GM12878 (cell line): ENCODE measurements around the gene NEURL3. TPM values are rescaled to one million over a fixed set of nuclear protein-coding genes. Genes with fewer than 3 reads are reported as not detected.

ENCODE experiments used
- ATAC-seq: fragments of 200-7000 bp; cut with Tn5 transposase; 3 replicates; pipeline ENCODE4 v1.9.1; 2020; ENCODE audit warnings: mild to moderate bottlenecking, moderate library complexity
- BruUV-seq: library from RNA; stranded (reverse); fragments of 400-500 nt; replicated peaks from 2 replicates; lab custom pipeline; 2021; lab: Mats Ljungman, UMichigan
- CTCF ChIA-PET: fragments of 300-600 bp; sonication (Branson Sonifier 250); formaldehyde crosslinking; extraction: SDS; loops from one replicate; lab custom pipeline; 2021; ENCODE audit warnings: inconsistent platforms; lab: Yijun Ruan, JAX
- POLR2A ChIA-PET: fragments of 350-600 bp; formaldehyde crosslinking; extraction: SDS; loops from one replicate; lab custom pipeline; 2021; ENCODE audit warnings: inconsistent platforms; lab: Charles Lee
- RAD21 ChIA-PET: fragments of 300-600 bp; sonication (Branson Sonifier 250); formaldehyde crosslinking; loops from one replicate; lab custom pipeline; 2023; ENCODE audit warnings: antibody characterized with exemption; ENCODE audit not compliant: unreplicated experiment; lab: Charles Lee
- SMC1A ChIA-PET: fragments of 300-600 bp; sonication (Branson Sonifier 250); formaldehyde crosslinking; loops from one replicate; lab custom pipeline; 2023; ENCODE audit not compliant: unreplicated experiment, uncharacterized antibody; lab: Charles Lee
- DNase-seq: peaks from one replicate; pipeline ENCODE4 v3.0.0-alpha.2; 2011; ENCODE audit warnings: low read depth, low spot score
- FAIRE-seq: peaks from 3 replicates; lab custom pipeline; 2011; peaks lifted over from hg19 to GRCh38; lab: Jason Lieb, UNC
- H2AFZ ChIP-seq: 2 replicates; pipeline ENCODE4 v1.6.0; 2011; ENCODE audit warnings: low read depth, low read length, control low read depth; ENCODE audit not compliant: control insufficient read depth
- H3K27ac ChIP-seq: 2 replicates; pipeline ENCODE4 v1.5.1; 2011; ENCODE audit warnings: control low read depth; ENCODE audit not compliant: control insufficient read depth, insufficient read depth
- H3K27me3 ChIP-seq, 2 experiments: replicated peaks in 1 of 2; 2 replicates each; pipeline versions ENCODE4 v1.6.0 to v1.6.1; 2011; ENCODE audit warnings: low read length in 1 of 2; ENCODE audit not compliant: control insufficient read depth in 2 of 2, insufficient read depth in 2 of 2
- H3K36me3 ChIP-seq, 2 experiments: 2 replicates each; pipeline ENCODE4 v1.5.1; 2011; ENCODE audit warnings: low read length in 1 of 2; ENCODE audit not compliant: control insufficient read depth in 2 of 2, insufficient read depth in 2 of 2
- H3K4me1 ChIP-seq: 2 replicates; pipeline ENCODE4 v1.6.1; 2011; ENCODE audit warnings: mild to moderate bottlenecking, low read length, moderate library complexity, mixed read lengths; ENCODE audit not compliant: control insufficient read depth, insufficient read depth
- H3K4me2 ChIP-seq: 2 replicates; pipeline ENCODE4 v1.6.0; 2011; ENCODE audit warnings: control low read depth; ENCODE audit not compliant: control insufficient read depth, insufficient read depth
- H3K4me3 ChIP-seq: fragments of 200-600 bp; sonication (generic); 2 replicates; pipeline ENCODE4 v1.5.1; 2016
- H3K79me2 ChIP-seq: 2 replicates; pipeline ENCODE4 v1.6.0; 2011; ENCODE audit warnings: low read length; ENCODE audit not compliant: control insufficient read depth, insufficient read depth
- H3K9ac ChIP-seq: 2 replicates; pipeline ENCODE4 v1.8.0; 2011; ENCODE audit warnings: low read length, control low read depth, mixed read lengths; ENCODE audit not compliant: control insufficient read depth, insufficient read depth
- H3K9me3 ChIP-seq: replicated peaks from 3 replicates; pipeline ENCODE4 v1.5.1; 2011; ENCODE audit warnings: mild to moderate bottlenecking, low read length; ENCODE audit not compliant: control insufficient read depth, insufficient read depth
- H4K20me1 ChIP-seq: 2 replicates; pipeline ENCODE4 v1.6.0; 2011; ENCODE audit not compliant: control insufficient read depth, insufficient read depth
- BRCA1 ChIP-seq: IDR thresholded peaks from 2 replicates; pipeline ENCODE4 v1.6.1; 2011; ENCODE audit warnings: low read depth, low read length, improper control_type of control experiment
- CHD2 ChIP-seq: IDR thresholded peaks from 2 replicates; pipeline ENCODE4 v1.6.1; 2011; ENCODE audit warnings: low read depth, low read length, improper control_type of control experiment, borderline replicate concordance
- MEF2B ChIP-seq: fragments of 450-650 bp; IDR thresholded peaks from 2 replicates; pipeline ENCODE4 v1.6.1; 2018; ENCODE audit warnings: mild to moderate bottlenecking, moderate library complexity; ENCODE audit not compliant: partially characterized antibody, poor library complexity, severe bottlenecking
- MYC ChIP-seq: IDR thresholded peaks from 2 replicates; pipeline ENCODE4 v1.6.1; 2011; ENCODE audit warnings: mild to moderate bottlenecking, low read length, moderate library complexity, inconsistent platforms; ENCODE audit not compliant: insufficient read depth, insufficient replicate concordance, insufficient read length, severe bottlenecking
- RB1 ChIP-seq: fragments of 450-650 bp; formaldehyde crosslinking; IDR thresholded peaks from 2 replicates; pipeline ENCODE4 v1.6.1; 2017; ENCODE audit warnings: mild to moderate bottlenecking, borderline replicate concordance
- SPI1 ChIP-seq: IDR thresholded peaks from 2 replicates; pipeline ENCODE4 v1.6.1; 2011; ENCODE audit warnings: low read depth, mild to moderate bottlenecking, low read length, moderate library complexity, borderline replicate concordance; ENCODE audit not compliant: insufficient read depth
- ZNF622 ChIP-seq: fragments of 450-650 bp; IDR thresholded peaks from 2 replicates; pipeline ENCODE4 v1.6.1; 2017; ENCODE audit warnings: mild to moderate bottlenecking, inconsistent platforms
- WGBS: methylation state at CpG from one replicate; pipeline ENCODE4 v1.1.6; 2016; ENCODE audit warnings: low lambda C conversion rate; ENCODE audit not compliant: insufficient replicate concordance, insufficient coverage; ENCODE audit errors: missing lambda C conversion rate; 5-methylcytosine and 5-hydroxymethylcytosine counted together
- in situ Hi-C: fragments of 300-500 bp; cut with MboI; formaldehyde crosslinking; loops from 9 replicates; pipeline ENCODE4 v1.14.3; 2018; ENCODE audit warnings: mixed read lengths
- intact Hi-C: fragments of 100-400 bp; cut with micrococcal nuclease; formaldehyde crosslinking; loops from one replicate; pipeline ENCODE4 v1.14.2; 2022; ENCODE audit not compliant: unreplicated experiment
- polyA plus RNA-seq, 11 experiments: library from polyadenylated mRNA; depleted of rRNA in 4 of 11; unstranded in 6 of 11; stranded (reverse) in 5 of 11; fragments of >200 nt; fragmentation: Nextera tagmentation in 4 of 11; fragmentation: Illumina TruSeq in 1 of 11; extraction: Ambion mirVana in 4 of 11; extraction: Trizol in 1 of 11; gene quantifications; 1 replicate in 1 of 11; 2 replicates in 10 of 11; pipeline versions ENCODE4 v1.2.1 to v1.2.3, GENCODE V29; 2011 to 2016; ENCODE audit warnings: inconsistent platforms in 2 of 11, missing spikeins in 2 of 11, low read depth in 1 of 11
- total RNA-seq, 4 experiments: library from RNA; depleted of rRNA in 3 of 4; stranded (reverse); fragments of >200 nt in 3 of 4; fragmentation: Illumina TruSeq in 1 of 4; extraction: Trizol in 1 of 4; gene quantifications; 2 replicates each; pipeline versions ENCODE4 v1.2.1 to v1.2.3, GENCODE V29; 2013 to 2021
- TF ChIP-seq, protein P1 (sequence below): IDR thresholded peaks from 2 replicates; pipeline ENCODE4 v1.6.1; 2012; ENCODE audit warnings: low read depth, low read length, improper control_type of control experiment
- TF ChIP-seq, protein P2 (sequence below): IDR thresholded peaks from 2 replicates; pipeline ENCODE4 v1.6.1; 2012; ENCODE audit warnings: improper control_type of control experiment, low read depth, low read length; ENCODE audit not compliant: insufficient replicate concordance

NEURL3 gene
- total and polyA plus RNA-seq, 10 of the 15 experiments (the other 5 are each of a cell fraction or from before 2014, with no cell fraction given), result 0.03 to 6.3 (median 0.47) TPM

DNA sequence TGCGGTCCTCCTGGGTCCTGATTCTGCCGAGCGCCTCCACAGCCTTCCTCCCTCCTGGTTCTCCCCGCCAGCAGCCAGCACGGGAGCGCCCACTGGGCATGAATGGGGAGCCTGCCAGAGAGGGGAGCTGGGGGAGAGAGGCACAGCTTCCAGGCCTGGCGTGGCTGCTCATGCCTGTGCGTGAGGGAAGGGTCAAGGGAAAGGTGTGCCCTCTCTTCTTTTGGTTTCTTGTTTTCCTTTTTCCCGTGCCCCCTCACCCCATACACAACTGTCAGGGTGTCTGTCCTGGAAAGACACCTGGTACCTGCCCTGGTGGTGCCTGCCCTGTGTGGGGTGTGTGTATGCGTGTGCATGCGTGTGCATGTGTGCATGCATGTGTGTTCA is 4.7 kb upstream of the NEURL3 start:
- peak overlapping the region; percentile 14; the same call in 1 of the 2 replicates for H3K9ac ChIP-seq
- BruUV-seq, result no TSS peak
- ChIA-PET SMC1A (interaction anchor here (0.6 to 8.1 kb wide), 27 partner anchors 9 to 264 kb away, joined by 3 to 123 read pairs (median 4); no protein-coding TSS in a partner anchor), POLR2A (interaction anchor here (0.7 to 1.5 kb wide), 5 partner anchors 12 to 46 kb away, joined by 3 to 4 read pairs (median 3); no protein-coding TSS in a partner anchor), RAD21 (interaction anchor here (0.7 to 9.9 kb wide), 22 partner anchors 8 to 517 kb away, joined by 3 to 144 read pairs (median 4); partner anchors contain the start of gene ITPRIPL1), CTCF (interaction anchor here (0.7 to 13.0 kb wide), 31 partner anchors 9 to 517 kb away, joined by 3 to 307 read pairs (median 7); partner anchors contain the start of genes ARID5A and KANSL3)
- no peaks in the 10 kb centered on the region for H3K9me3 ChIP-seq
- intact Hi-C loops (loop anchor here (1.0 kb wide), 3 partner anchors 40 to 103 kb away; no protein-coding TSS in a partner anchor), in situ Hi-C loops (loop anchor here (5.0 kb wide), 2 partner anchors 38 to 103 kb away; no protein-coding TSS in a partner anchor)
- H3K36me3 ChIP-seq, result no peaks in the 10 kb centered on the region
- no peaks in the 10 kb centered on the region for H3K27me3 ChIP-seq
- ATAC-seq, result no peak
- H3K79me2 ChIP-seq, result no peaks in the 10 kb centered on the region
- H4K20me1 ChIP-seq, result no peaks in the 10 kb centered on the region
- DNase-seq, result no peak
- no peak overlapping the region for H3K4me3 ChIP-seq
- TF ChIP-seq, protein P1, sequence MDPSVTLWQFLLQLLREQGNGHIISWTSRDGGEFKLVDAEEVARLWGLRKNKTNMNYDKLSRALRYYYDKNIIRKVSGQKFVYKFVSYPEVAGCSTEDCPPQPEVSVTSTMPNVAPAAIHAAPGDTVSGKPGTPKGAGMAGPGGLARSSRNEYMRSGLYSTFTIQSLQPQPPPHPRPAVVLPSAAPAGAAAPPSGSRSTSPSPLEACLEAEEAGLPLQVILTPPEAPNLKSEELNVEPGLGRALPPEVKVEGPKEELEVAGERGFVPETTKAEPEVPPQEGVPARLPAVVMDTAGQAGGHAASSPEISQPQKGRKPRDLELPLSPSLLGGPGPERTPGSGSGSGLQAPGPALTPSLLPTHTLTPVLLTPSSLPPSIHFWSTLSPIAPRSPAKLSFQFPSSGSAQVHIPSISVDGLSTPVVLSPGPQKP, result 0 out of 2 replicates have a peak, but pooled peaks have one; percentile 11
- TF ChIP-seq RB1 (no peak), MEF2B (no peak), CHD2 (no peak), BRCA1 (no peak), MYC (no peak), ZNF622 (no peak), SPI1 (0 out of 2 replicates have a peak, but pooled peaks have one; percentile 49)
- TF ChIP-seq, protein P2, sequence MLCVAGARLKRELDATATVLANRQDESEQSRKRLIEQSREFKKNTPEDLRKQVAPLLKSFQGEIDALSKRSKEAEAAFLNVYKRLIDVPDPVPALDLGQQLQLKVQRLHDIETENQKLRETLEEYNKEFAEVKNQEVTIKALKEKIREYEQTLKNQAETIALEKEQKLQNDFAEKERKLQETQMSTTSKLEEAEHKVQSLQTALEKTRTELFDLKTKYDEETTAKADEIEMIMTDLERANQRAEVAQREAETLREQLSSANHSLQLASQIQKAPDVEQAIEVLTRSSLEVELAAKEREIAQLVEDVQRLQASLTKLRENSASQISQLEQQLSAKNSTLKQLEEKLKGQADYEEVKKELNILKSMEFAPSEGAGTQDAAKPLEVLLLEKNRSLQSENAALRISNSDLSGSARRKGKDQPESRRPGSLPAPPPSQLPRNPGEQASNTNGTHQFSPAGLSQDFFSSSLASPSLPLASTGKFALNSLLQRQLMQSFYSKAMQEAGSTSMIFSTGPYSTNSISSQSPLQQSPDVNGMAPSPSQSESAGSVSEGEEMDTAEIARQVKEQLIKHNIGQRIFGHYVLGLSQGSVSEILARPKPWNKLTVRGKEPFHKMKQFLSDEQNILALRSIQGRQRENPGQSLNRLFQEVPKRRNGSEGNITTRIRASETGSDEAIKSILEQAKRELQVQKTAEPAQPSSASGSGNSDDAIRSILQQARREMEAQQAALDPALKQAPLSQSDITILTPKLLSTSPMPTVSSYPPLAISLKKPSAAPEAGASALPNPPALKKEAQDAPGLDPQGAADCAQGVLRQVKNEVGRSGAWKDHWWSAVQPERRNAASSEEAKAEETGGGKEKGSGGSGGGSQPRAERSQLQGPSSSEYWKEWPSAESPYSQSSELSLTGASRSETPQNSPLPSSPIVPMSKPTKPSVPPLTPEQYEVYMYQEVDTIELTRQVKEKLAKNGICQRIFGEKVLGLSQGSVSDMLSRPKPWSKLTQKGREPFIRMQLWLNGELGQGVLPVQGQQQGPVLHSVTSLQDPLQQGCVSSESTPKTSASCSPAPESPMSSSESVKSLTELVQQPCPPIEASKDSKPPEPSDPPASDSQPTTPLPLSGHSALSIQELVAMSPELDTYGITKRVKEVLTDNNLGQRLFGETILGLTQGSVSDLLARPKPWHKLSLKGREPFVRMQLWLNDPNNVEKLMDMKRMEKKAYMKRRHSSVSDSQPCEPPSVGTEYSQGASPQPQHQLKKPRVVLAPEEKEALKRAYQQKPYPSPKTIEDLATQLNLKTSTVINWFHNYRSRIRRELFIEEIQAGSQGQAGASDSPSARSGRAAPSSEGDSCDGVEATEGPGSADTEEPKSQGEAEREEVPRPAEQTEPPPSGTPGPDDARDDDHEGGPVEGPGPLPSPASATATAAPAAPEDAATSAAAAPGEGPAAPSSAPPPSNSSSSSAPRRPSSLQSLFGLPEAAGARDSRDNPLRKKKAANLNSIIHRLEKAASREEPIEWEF, result no peak
- peak overlapping the region; percentile 89 for H2AFZ ChIP-seq
- 22% methylated on average over 11 of the region's 11 CpGs for WGBS
- no peak for FAIRE-seq
- H3K4me2 ChIP-seq, result peak overlapping the region; percentile 31
- H3K4me1 ChIP-seq, result peaks cover 18% of the 10 kb centered on the region
- no peak overlapping the region for H3K27ac ChIP-seq
